ENCODE results near the gene HDAC4.

- no peak for TF ChIP-seq MAZ (IDR thresholded peaks at IDR 0.05; ENCODE audit: borderline replicate concordance, low read depth, low read length)
- no peak for TF ChIP-seq MAFK (IDR thresholded peaks at IDR 0.05; ENCODE audit: low read depth, low read length)
- TF ChIP-seq POLR2A (IDR thresholded peaks at IDR 0.05; ENCODE audit: low read depth, low read length), result no peak
- TF ChIP-seq CTCF (conservative IDR thresholded peaks at IDR 0.05; ENCODE audit: low read depth, low read length), result no peak
- TF ChIP-seq MXI1 (IDR thresholded peaks at IDR 0.05; ENCODE audit: borderline replicate concordance, low read depth, low read length), result no peak
- no peak for TF ChIP-seq FOS (IDR thresholded peaks at IDR 0.05; ENCODE audit: low read depth, low read length)
These were observed 148.8 kb downstream of the HDAC4 start for GRCh38 chr2:239251971-239252370.

Data from IMR-90 (cell line).